Measurements from ENCODE around the gene TNIK. TPM values are rescaled to one million over a fixed set of nuclear protein-coding genes. Genes with fewer than 3 reads are reported as not detected.

The TNIK gene
- total RNA-seq, 2 donors from 2014 or later: 9.0 to 11.6 TPM

GRCh38 chr3:171330938-171331337 is 129.3 kb downstream of the TNIK start:
- Histone ChIP-seq H3K9me3 (no peaks in the 10 kb centered on the region), H3K36me3 (no peaks in the 10 kb centered on the region), H3K4me1 (peaks cover 0 to 31% of the 10 kb centered on the region in 2 donors), H3K4me3 (no peak overlapping the region), H3K27me3 (no peaks in the 10 kb centered on the region), H3K27ac (peak overlapping the region in 1 of 2 donors; percentile 44)
- DNase-seq (ENCODE audit: low spot score): no peak
- no peak for TF ChIP-seq CTCF (IDR thresholded peaks at IDR 0.05)

GRCh38 chr3:171329746-171330145 is 130.5 kb downstream of the TNIK start:
- peaks cover 0 to 31% of the 10 kb centered on the region in 2 donors for H3K4me1 ChIP-seq
- DNase-seq (ENCODE audit: low spot score): no peak
- H3K9me3 ChIP-seq: no peaks in the 10 kb centered on the region
- H3K27ac ChIP-seq: no peak overlapping the region
- no peaks in the 10 kb centered on the region for H3K27me3 ChIP-seq
- no peaks in the 10 kb centered on the region for H3K36me3 ChIP-seq
- no peak for TF ChIP-seq CTCF (IDR thresholded peaks at IDR 0.05)
- no peak overlapping the region for H3K4me3 ChIP-seq

- peaks cover 0 to 24% of the 10 kb centered on the region in 2 donors for H3K4me1 ChIP-seq
- H3K4me3 ChIP-seq: no peak overlapping the region
- TF ChIP-seq CTCF (IDR thresholded peaks at IDR 0.05): no peak
- H3K27ac ChIP-seq: no peak overlapping the region
- no peaks in the 10 kb centered on the region for H3K36me3 ChIP-seq
- no peaks in the 10 kb centered on the region for H3K9me3 ChIP-seq
- DNase-seq (ENCODE audit: low spot score): peak; percentile 63
- no peaks in the 10 kb centered on the region for H3K27me3 ChIP-seq
Observed at GRCh38 chr3:171328419-171329082, 131.7 kb downstream of the TNIK start.

GRCh38 chr3:171327441-171328174 is 132.6 kb downstream of the TNIK start:
- no peak for TF ChIP-seq CTCF (IDR thresholded peaks at IDR 0.05)
- H3K4me1 ChIP-seq: peaks cover 0 to 26% of the 10 kb centered on the region in 2 donors

GRCh38 chr3:171326717-171327440 is 133.3 kb downstream of the TNIK start:
- H3K27me3 ChIP-seq: no peaks in the 10 kb centered on the region
- H3K4me3 ChIP-seq: no peak overlapping the region
- no peak for DNase-seq (ENCODE audit: low spot score)
- H3K36me3 ChIP-seq: no peaks in the 10 kb centered on the region
- H3K9me3 ChIP-seq: no peaks in the 10 kb centered on the region
- peaks cover 0 to 26% of the 10 kb centered on the region in 2 donors for H3K4me1 ChIP-seq
- no peak overlapping the region for H3K27ac ChIP-seq
- TF ChIP-seq CTCF (IDR thresholded peaks at IDR 0.05): no peak

More at GRCh38 chr3:171327441-171328174, 132.6 kb downstream of the TNIK start:
- Histone ChIP-seq H3K36me3 (no peaks in the 10 kb centered on the region), H3K27me3 (no peaks in the 10 kb centered on the region), H3K9me3 (no peaks in the 10 kb centered on the region), H3K27ac (no peak overlapping the region), H3K4me3 (no peak overlapping the region)
- no peak for DNase-seq (ENCODE audit: low spot score)

Measured in right atrium auricular region (tissue), 2 donors.